IMR-90 (cell line): Measurements from ENCODE around the gene FEM1B. TPM values are rescaled to one million over a fixed set of nuclear protein-coding genes. Genes with fewer than 3 reads are reported as not detected.

Experiments
- ATAC-seq: fragments of 200-7000 bp; cut with Tn5 transposase; 2 replicates; pipeline ENCODE4 v1.9.1; 2020; ENCODE audit warnings: low read depth, mild to moderate bottlenecking, moderate library complexity
- BruUV-seq: library from RNA; stranded (reverse); fragments of 400-500 nt; replicated peaks from 2 replicates; lab custom pipeline; 2021; lab: Mats Ljungman, UMichigan
- CTCF ChIA-PET: fragments of 300-600 bp; formaldehyde crosslinking; extraction: SDS; loops from one replicate; lab custom pipeline; 2021; ENCODE audit warnings: antibody characterized with exemption; lab: Yijun Ruan, JAX
- POLR2A ChIA-PET: fragments of 300-600 bp; sonication (Branson Sonifier 250); formaldehyde crosslinking; loops from one replicate; lab custom pipeline; 2022; ENCODE audit warnings: antibody characterized with exemption; ENCODE audit not compliant: unreplicated experiment; lab: Charles Lee
- DNase-seq: peaks from one replicate; pipeline ENCODE4 v3.0.0; 2013
- H2AFZ ChIP-seq: replicated peaks from 2 replicates; pipeline ENCODE3; 2013; ENCODE audit warnings: low read length, mild to moderate bottlenecking; ENCODE audit not compliant: poor library complexity
- H2AK5ac ChIP-seq: 2 replicates; pipeline ENCODE4 v1.6.1; 2013; ENCODE audit warnings: low read depth, low read length, inconsistent platforms
- H2AK9ac ChIP-seq: replicated peaks from 2 replicates; pipeline ENCODE3; 2013; ENCODE audit warnings: mild to moderate bottlenecking, low read depth, low read length, moderate library complexity; ENCODE audit not compliant: poor library complexity
- H2BK120ac ChIP-seq: 2 replicates; pipeline ENCODE4 v1.6.1; 2013; ENCODE audit warnings: low read depth, low read length, inconsistent platforms
- H2BK15ac ChIP-seq: 3 replicates; pipeline ENCODE4 v1.6.1; 2013; ENCODE audit warnings: low read depth, low read length, inconsistent platforms
- H2BK20ac ChIP-seq: 2 replicates; pipeline ENCODE4 v1.6.1; 2013; ENCODE audit warnings: low read depth, mild to moderate bottlenecking, inconsistent platforms, low read length, moderate library complexity
- H2BK5ac ChIP-seq: 2 replicates; pipeline ENCODE4 v1.6.1; 2013; ENCODE audit warnings: mild to moderate bottlenecking, low read depth, low read length, inconsistent platforms; ENCODE audit not compliant: poor library complexity, severe bottlenecking
- H3K14ac ChIP-seq: replicated peaks from 2 replicates; pipeline ENCODE4 v1.6.1; 2013; ENCODE audit warnings: low read depth, low read length, inconsistent platforms
- H3K18ac ChIP-seq: 2 replicates; pipeline ENCODE4 v1.6.1; 2013; ENCODE audit warnings: low read depth, low read length, control low read depth
- H3K23ac ChIP-seq: 2 replicates; pipeline ENCODE4 v1.6.1; 2013; ENCODE audit warnings: low read depth, low read length, inconsistent platforms
- H3K27ac ChIP-seq: 2 replicates; pipeline ENCODE4 v1.5.1; 2013; ENCODE audit warnings: mild to moderate bottlenecking, control low read depth, low read length; ENCODE audit not compliant: insufficient read depth
- H3K27me3 ChIP-seq: 2 replicates; pipeline ENCODE4 v1.6.1; 2013; ENCODE audit warnings: low read length; ENCODE audit not compliant: control insufficient read depth, insufficient read depth
- H3K36me3 ChIP-seq: 2 replicates; pipeline ENCODE4 v1.6.1; 2013; ENCODE audit warnings: low read length, mixed read lengths; ENCODE audit not compliant: control insufficient read depth, insufficient read depth
- H3K4ac ChIP-seq: 2 replicates; pipeline ENCODE4 v1.6.1; 2013; ENCODE audit warnings: low read depth, low read length, inconsistent platforms
- H3K4me1 ChIP-seq: 2 replicates; pipeline ENCODE4 v1.6.1; 2013; ENCODE audit warnings: low read length, mixed read lengths; ENCODE audit not compliant: control insufficient read depth, insufficient read depth
- H3K4me2 ChIP-seq: 2 replicates; pipeline ENCODE4 v1.6.1; 2013; ENCODE audit warnings: low read depth, mild to moderate bottlenecking, control low read depth, low read length, moderate library complexity
- H3K4me3 ChIP-seq: 2 replicates; pipeline ENCODE4 v1.5.1; 2013; ENCODE audit warnings: low read depth, mild to moderate bottlenecking, control low read depth, low read length, moderate library complexity; ENCODE audit not compliant: insufficient read depth
- H3K56ac ChIP-seq: 2 replicates; pipeline ENCODE4 v1.6.1; 2013; ENCODE audit warnings: low read length, inconsistent platforms; ENCODE audit not compliant: insufficient read depth; ENCODE audit errors: extremely low read depth
- H3K79me1 ChIP-seq, 2 experiments: 2 replicates each; pipeline ENCODE4 v1.6.1; 2013; ENCODE audit warnings: low read length in 2 of 2, inconsistent platforms in 1 of 2, low read depth in 1 of 2
- H3K9ac ChIP-seq: 2 replicates; pipeline ENCODE4 v1.6.1; 2013; ENCODE audit warnings: low read depth, low read length, control low read depth
- H3K9me1 ChIP-seq: 2 replicates; pipeline ENCODE4 v1.6.1; 2013; ENCODE audit warnings: low read length, inconsistent platforms; ENCODE audit not compliant: insufficient read depth
- H3K9me3 ChIP-seq: 2 replicates; pipeline ENCODE4 v1.6.1; 2013; ENCODE audit warnings: low read length; ENCODE audit not compliant: control insufficient read depth, insufficient read depth
- H4K20me1 ChIP-seq: 2 replicates; pipeline ENCODE4 v1.6.1; 2013; ENCODE audit warnings: low read length, inconsistent platforms; ENCODE audit not compliant: insufficient read depth
- H4K5ac ChIP-seq: 2 replicates; pipeline ENCODE4 v1.6.1; 2013; ENCODE audit warnings: mild to moderate bottlenecking, low read depth, low read length, control low read depth
- H4K8ac ChIP-seq, 2 experiments: 2 replicates each; pipeline ENCODE4 v1.6.1; 2013; ENCODE audit warnings: low read depth in 2 of 2, low read length in 2 of 2, control low read depth in 1 of 2, inconsistent platforms in 1 of 2
- H4K91ac ChIP-seq: 2 replicates; pipeline ENCODE4 v1.6.1; 2013; ENCODE audit warnings: low read depth, low read length, inconsistent platforms; ENCODE audit not compliant: insufficient read depth
- BHLHE40 ChIP-seq: fragments of 150-350 bp; IDR thresholded peaks from 2 replicates; pipeline ENCODE4 v1.6.1; 2016; ENCODE audit warnings: mild to moderate bottlenecking, low read depth, low read length
- CHD1 ChIP-seq: IDR thresholded peaks from 2 replicates; pipeline ENCODE4 v1.6.1; 2012; ENCODE audit warnings: low read depth, low read length, improper control_type of control experiment
- CTCF ChIP-seq: conservative IDR thresholded peaks from 2 replicates; pipeline ENCODE4 v1.5.1; 2012; ENCODE audit warnings: mild to moderate bottlenecking, low read depth, low read length, improper control_type of control experiment
- ELK1 ChIP-seq: fragments of 150-350 bp; IDR thresholded peaks from 2 replicates; pipeline ENCODE4 v1.6.1; 2016; ENCODE audit warnings: low read depth, mild to moderate bottlenecking, low read length, moderate library complexity, borderline replicate concordance
- FOS ChIP-seq: fragments of 150-350 bp; IDR thresholded peaks from 2 replicates; pipeline ENCODE4 v1.6.1; 2016; ENCODE audit warnings: low read depth, low read length
- MAFK ChIP-seq: IDR thresholded peaks from 2 replicates; pipeline ENCODE4 v1.6.1; 2012; ENCODE audit warnings: low read depth, low read length, improper control_type of control experiment
- MAZ ChIP-seq: IDR thresholded peaks from 2 replicates; pipeline ENCODE4 v1.6.1; 2012; ENCODE audit warnings: low read depth, mild to moderate bottlenecking, low read length, improper control_type of control experiment, moderate library complexity, borderline replicate concordance
- MXI1 ChIP-seq: IDR thresholded peaks from 2 replicates; pipeline ENCODE4 v1.6.1; 2012; ENCODE audit warnings: low read depth, mild to moderate bottlenecking, low read length, moderate library complexity, borderline replicate concordance
- POLR2A ChIP-seq: IDR thresholded peaks from 2 replicates; pipeline ENCODE4 v1.6.1; 2012; ENCODE audit warnings: mild to moderate bottlenecking, low read depth, low read length
- RAD21 ChIP-seq: IDR thresholded peaks from 2 replicates; pipeline ENCODE4 v1.6.1; 2012; ENCODE audit warnings: low read length, improper control_type of control experiment
- RCOR1 ChIP-seq: IDR thresholded peaks from 2 replicates; pipeline ENCODE4 v1.6.1; 2012; ENCODE audit warnings: mild to moderate bottlenecking, low read length, improper control_type of control experiment; ENCODE audit not compliant: insufficient replicate concordance
- RFX5 ChIP-seq: IDR thresholded peaks from 2 replicates; pipeline ENCODE4 v1.8.0; 2012; ENCODE audit warnings: low read depth, mild to moderate bottlenecking, low read length, moderate library complexity
- SMC3 ChIP-seq: fragments of 150-350 bp; IDR thresholded peaks from 2 replicates; pipeline ENCODE4 v1.6.1; 2016; ENCODE audit warnings: low read depth, mild to moderate bottlenecking, antibody characterized with exemption, low read length, moderate library complexity
- USF2 ChIP-seq: fragments of 150-350 bp; IDR thresholded peaks from 2 replicates; pipeline ENCODE4 v1.6.1; 2017; ENCODE audit warnings: mild to moderate bottlenecking, antibody characterized with exemption, low read length, low read depth
- WGBS, 2 experiments: methylation state at CpG; one replicate each; pipeline versions ENCODE4 v1.1.5 to v1.1.7; 2013; ENCODE audit warnings: missing lambda C conversion rate in 2 of 2; ENCODE audit not compliant: insufficient read length in 1 of 2; ENCODE audit errors: extremely low coverage in 2 of 2; 5-methylcytosine and 5-hydroxymethylcytosine counted together
- dilution Hi-C: fragments of 300-500 bp; cut with HindIII; formaldehyde crosslinking; loops from one replicate; pipeline ENCODE4 v1.14.3; 2018; ENCODE audit warnings: low sequenced_read_pairs; ENCODE audit not compliant: unreplicated experiment
- in situ Hi-C: fragments of 300-500 bp; cut with MboI; formaldehyde crosslinking; loops from 3 replicates; pipeline ENCODE4 v1.14.3; 2019; ENCODE audit warnings: low sequenced_read_pairs, inconsistent platforms, mixed read lengths
- intact Hi-C: fragments of 100-400 bp; cut with micrococcal nuclease; formaldehyde crosslinking; loops from 2 replicates; pipeline ENCODE4 v1.10.0; 2022
- polyA plus RNA-seq, 3 experiments: library from polyadenylated mRNA; depleted of rRNA; stranded (reverse); fragments of >200 nt; gene quantifications; 2 replicates each; pipeline ENCODE4 v1.2.3, GENCODE V29; 2012; ENCODE audit warnings: low replicate concordance in 1 of 3
- total RNA-seq: library from RNA; depleted of rRNA; stranded (reverse); fragments of >200 nt; gene quantifications from 2 replicates; pipeline ENCODE4 v1.2.3, GENCODE V29; 2012

FEM1B gene
- total and polyA plus RNA-seq, 2 of the 4 experiments (the other 2 are of a cell fraction): 16.9 to 51.4 TPM

DNA sequence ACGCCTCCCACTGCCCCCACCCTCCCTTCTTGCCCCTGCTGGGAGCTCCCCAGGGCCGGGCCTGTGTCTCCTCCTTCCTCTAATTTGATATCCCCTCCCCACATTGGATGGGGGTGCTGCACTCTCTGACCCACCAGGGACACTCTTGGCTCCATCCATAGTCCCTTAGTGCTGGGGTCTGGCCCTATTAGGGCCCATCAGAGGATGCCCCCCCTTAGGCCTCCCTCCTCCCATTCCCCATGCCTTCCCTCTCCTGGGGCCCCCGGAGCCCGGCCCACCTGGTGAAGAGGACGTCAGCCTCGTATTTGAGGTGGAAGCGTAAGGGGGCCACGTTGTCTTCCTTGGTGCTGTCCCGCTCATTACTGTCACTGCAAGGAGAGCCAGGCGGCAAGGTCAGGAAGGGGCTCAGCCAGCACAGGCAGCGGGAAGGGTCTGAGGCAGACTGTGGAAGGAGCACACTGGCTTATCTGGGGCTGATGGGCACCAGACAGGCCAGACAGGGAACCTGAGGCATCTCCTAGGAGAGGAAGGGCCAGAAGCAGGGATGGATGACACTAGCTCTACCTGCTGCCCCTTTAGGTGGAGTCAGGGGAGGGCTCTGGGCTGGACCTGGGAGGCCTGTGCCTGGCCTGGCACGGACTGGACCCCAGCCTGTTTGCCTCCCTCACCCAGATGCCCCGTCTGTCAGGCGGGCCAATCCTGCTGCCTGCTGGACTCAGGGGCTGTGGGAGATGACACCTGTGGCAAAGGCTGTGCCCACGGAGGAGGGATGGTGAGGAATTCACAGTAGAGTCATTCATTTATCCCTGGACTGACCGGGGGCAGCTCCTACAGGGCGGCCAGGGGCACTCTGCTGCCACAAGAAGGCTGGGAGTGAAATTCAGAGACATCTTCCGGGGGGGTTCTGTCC, 36.2 kb downstream of the FEM1B start:
- Histone ChIP-seq H3K27ac (no peak overlapping the region), H3K9ac (no peak overlapping the region), H3K4me2 (no peak overlapping the region), H3K4me3 (no peak overlapping the region), H3K27me3 (no peaks in the 10 kb centered on the region), H3K56ac (no peak overlapping the region), H4K5ac (no peak overlapping the region), H4K20me1 (no peaks in the 10 kb centered on the region), H2AFZ (no peak overlapping the region), H3K14ac (no peak overlapping the region), H3K9me3 (peaks cover 1% of the 10 kb centered on the region; the same call in 1 of the 2 replicates), H3K18ac (no peak overlapping the region; the same call in 1 of the 2 replicates), H2AK5ac (peak overlapping the region; percentile 86), H4K8ac (no peak overlapping the region), H4K91ac (no peak overlapping the region), H3K4ac (no peak overlapping the region), H2BK15ac (no peak overlapping the region), H3K4me1 (peaks cover 12% of the 10 kb centered on the region), H3K79me1 (no peaks in the 10 kb centered on the region), H2BK5ac (no peak overlapping the region), H2BK120ac (no peak overlapping the region; the same call in 1 of the 2 replicates), H3K9me1 (0 out of 2 replicates have a peak, but pooled peaks cover 5% of the 10 kb centered on the region), H2AK9ac (peak overlapping the region; percentile 23), H3K23ac (no peak overlapping the region; the same call in 1 of the 2 replicates), H2BK20ac (no peak overlapping the region), H3K36me3 (peaks cover 7% of the 10 kb centered on the region; the same call in 1 of the 2 replicates)
- intact Hi-C loops (no loop called here), in situ Hi-C loops (no loop called here), dilution Hi-C loops (no loop called here)
- POLR2A ChIA-PET: no interaction called here
- ATAC-seq (no peak), DNase-seq (no peak)
- WGBS, 2 experiments: 93% methylated on average over 8 of the region's 18 CpGs; no CpG with 5 or more reads in 1 of the 2 experiments
- CTCF ChIA-PET: interaction anchor here (1.0 kb wide), 1 partner anchor 24 kb away, joined by 4 read pairs; no protein-coding TSS in a partner anchor
- TF ChIP-seq SMC3 (no peak), FOS (no peak), MXI1 (no peak), CHD1 (no peak), RCOR1 (no peak), RFX5 (no peak), POLR2A (no peak), CTCF (no peak), MAZ (no peak), BHLHE40 (no peak), MAFK (no peak), RAD21 (no peak), USF2 (no peak), ELK1 (no peak)
- BruUV-seq: no TSS peak
